DMS 273 treated with DMSO at 0.1 percent for 48 hours (cell line): ENCODE measurements around the gene IRF7.
"Not testable (repeated sequence)": the region's sequence is repeated elsewhere in the genome, so short reads cannot be mapped to it uniquely, and the experiment has no call there.

ENCODE experiments used
- DNase-seq: peaks from one replicate; lab custom pipeline; 2025; lab: John Stamatoyannopoulos, UW

Gene IRF7

GRCh38 chr11:615504-616319, at the start of gene IRF7:
Gene IRF7 (minus strand): TSS chr11:615950. CDS start chr11:615364, 586 bp downstream.
- no peak for DNase-seq

GRCh38 chr11:665062-665703, 49.4 kb upstream of the IRF7 start:
- no peak for DNase-seq

DNA sequence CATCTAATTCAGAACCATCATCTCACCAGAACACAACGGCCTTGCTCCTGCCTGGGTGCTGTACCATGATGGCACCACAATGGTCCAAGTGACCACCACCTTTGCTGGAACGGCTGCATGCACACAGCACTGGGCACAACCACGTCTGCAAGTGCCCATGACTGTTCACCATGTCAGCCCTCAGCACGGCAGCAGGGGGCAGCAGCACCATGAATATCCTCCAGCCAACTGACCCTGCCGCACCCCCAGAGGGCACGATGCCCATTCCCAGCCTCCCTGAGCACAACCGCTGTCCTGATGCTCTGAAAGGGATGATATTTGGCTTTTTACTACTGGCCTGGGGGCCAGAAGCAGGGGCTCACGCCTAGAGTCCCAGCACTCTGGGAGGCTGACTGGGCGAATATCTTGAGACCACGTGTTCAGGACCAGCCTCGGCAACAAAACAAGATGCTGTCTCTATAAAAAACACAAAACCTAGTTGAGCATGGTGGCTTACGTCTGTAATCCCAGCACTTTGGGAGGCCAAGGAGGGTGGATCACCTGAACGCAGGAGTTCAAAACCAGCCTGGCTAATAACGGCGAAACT, 47.0 kb upstream of the IRF7 start:
- no peak for DNase-seq

DNA sequence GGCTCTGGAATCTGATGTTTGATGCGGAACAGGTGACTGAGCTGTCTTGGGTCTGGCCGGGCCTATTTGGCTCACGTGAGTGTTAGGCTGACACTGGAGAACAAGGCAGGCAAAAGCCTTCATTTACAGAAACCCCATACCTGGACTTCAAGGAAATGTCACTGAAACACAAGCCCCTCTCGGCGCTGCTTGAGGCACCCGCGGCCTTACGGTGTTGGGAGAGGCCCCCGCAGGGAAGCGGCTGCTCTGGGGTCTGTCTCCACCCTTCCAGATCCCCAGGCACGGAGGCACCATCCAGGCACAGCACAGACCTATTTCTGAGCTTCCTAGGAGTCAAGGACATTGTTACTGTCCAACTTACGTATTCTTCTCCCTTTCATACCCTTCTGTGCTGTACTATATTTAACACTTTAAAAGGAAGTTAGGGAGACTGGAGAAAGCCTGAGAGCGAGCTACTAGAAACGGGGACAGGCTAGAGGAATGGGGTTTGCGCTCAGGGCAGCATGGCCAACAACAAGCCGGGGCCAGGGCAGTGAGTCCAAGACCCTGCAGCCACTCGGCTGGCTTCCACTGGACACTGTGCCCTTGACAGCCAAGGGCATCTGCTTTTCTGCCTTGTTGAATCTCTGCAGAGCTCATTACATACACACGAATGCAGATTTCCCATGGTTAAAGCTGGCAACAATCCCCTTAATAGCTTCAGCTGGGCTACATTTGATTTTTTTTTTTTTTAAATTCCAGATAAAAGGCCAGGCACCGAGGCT, 45.1 kb upstream of the IRF7 start:
- DNase-seq: no peak

DNA sequence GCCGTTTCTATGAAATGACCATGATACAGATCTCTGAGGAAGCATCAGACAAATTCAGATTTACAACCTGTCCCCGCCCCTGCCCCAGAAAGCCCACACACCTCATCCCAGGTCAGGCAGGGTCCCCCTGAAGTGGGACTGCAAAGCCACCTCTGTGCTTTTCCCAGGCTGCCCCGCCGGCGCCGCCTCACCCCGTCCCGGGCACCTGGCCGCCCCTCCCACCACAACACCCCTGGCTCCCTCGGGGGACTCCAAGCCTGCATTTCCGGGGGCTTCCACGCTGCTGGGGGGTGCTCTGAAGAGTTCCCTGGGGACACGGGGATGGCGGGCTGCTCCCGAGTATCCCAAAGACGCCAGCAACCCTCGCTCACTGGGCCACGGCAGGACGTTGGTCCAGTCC, 44.5 kb upstream of the IRF7 start:
- no peak for DNase-seq

DNA sequence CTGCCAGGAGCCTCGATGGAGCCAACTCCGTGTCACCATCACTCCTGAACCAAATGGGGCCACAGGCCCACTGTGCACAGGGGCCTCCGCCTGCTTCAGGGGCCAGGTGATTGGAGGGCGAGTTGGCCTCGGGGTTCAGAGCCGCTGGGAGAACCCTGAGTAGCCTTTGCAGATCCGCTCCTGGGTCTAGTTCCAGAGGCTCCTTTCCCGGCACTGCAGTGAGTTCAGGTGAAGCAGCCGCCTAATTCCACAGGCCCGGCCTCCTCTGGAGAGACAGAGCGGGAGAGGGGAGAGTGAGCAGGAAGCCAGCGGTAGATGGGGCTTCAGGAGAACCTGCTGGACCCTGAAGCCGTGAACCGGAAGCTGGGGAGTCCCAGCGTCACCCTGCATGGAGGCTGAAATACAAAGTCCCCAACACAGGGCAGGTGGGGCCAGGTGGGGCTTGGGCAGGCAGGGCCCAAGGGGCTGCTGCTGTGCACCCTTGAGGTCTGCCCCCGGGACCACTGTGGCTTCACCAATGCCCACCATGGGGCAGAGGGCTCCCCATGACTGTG, 43.9 kb upstream of the IRF7 start:
- no peak for DNase-seq

DNA sequence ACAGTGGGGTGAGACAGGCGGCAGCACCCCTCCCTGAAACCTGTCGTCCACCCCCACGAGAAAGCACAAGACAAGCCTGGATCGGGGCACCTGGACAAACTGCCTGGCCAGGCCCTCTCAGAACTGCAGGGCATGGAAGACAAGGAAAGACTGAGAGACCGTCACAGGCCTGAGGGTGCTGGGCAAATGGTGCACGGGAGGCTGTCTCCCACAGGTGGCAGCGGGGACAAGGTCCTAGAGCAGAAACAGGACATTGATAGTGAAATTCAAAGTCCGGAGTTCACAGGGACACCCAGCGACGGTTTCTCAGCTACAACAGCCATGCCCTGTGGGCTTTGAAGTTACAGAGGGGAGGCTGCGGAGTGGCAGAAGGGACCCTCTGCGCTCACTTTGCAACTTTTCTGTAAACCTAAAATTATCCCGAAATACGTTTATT, 42.0 kb upstream of the IRF7 start:
- DNase-seq: no peak

GRCh38 chr11:656866-657265, 41.1 kb upstream of the IRF7 start:
- DNase-seq: no peak

DNA sequence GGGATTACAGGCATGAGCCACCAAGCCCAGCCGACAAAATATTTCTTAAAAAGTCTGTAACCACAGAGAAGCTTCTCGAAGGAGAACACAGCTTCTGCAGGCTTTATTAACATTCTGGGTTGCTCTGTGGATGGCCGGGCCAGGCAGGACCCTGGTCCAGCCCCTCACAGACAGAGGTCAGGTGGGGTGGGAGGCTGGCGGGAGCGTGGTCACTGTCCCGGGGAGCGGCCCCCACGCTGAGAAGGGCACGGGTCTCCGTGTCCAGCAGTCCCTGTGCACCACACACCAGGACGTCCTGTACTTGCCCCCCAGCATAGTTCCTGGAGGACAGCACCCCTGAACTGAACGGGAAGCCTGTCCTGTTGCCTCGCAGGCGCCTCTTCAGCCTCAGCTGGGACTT, 40.7 kb upstream of the IRF7 start:
- DNase-seq: no peak

DNA sequence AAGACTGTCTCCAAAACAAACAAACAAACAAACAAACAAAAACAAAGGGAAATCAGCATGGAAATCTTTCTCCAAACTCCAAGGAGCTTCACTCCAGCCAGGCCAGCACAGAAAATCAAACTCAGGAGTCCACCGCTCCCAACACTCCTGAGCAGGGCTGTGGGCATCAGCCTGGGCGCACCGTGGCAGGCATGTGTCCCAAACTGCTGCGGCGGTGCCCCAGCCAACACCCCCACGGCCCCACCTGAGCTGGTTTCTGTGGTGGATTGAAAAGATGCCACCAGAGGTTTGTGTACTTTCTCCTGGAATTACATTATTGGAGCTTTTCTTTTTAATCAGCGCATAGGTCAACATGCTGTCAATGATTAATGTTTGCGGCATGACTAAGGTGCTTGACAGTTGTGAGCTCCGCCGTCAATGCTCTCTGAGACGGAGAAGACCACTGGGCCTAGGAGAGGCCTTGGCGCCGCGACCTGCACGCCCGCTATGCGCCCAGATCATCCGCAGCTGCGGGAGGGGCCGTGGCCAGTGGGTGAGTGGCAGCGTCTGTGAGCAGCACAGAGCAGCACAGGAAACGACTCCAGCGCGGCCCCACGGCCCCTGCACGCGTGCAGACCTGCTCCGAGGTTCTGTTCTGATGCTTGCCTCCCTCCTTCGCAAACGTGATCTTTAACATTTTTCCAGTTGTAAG, 39.4 kb upstream of the IRF7 start:
- no peak for DNase-seq

DNA sequence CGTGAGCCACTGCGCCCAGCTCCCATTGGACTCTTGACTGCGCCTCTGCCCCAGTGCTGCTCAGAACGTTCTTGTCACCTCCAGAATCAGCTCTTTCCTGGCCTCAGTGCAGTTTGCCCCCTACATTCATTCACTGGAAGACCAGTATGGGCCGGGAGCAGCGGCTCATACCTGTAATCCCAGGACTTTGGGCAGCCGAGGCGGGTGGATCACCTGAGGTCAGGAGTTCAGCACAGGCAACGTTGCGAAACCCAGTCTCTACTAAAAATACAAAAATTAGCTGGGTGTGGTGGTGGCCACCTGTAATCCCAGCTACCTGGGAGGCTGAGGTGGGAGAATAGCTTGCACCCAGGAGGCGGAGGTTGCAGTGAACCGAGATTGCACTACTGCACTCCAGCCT, 38.7 kb upstream of the IRF7 start:
- not testable (repeated sequence) for DNase-seq

- DNase-seq: no peak
These were observed 38.1 kb upstream of the IRF7 start for GRCh38 chr11:653837-654236.

- DNase-seq: not testable (repeated sequence)
These were observed 37.4 kb upstream of the IRF7 start for GRCh38 chr11:653136-653535.

- no peak for DNase-seq
These were observed 34.7 kb upstream of the IRF7 start for GRCh38 chr11:650482-650881.

DNA sequence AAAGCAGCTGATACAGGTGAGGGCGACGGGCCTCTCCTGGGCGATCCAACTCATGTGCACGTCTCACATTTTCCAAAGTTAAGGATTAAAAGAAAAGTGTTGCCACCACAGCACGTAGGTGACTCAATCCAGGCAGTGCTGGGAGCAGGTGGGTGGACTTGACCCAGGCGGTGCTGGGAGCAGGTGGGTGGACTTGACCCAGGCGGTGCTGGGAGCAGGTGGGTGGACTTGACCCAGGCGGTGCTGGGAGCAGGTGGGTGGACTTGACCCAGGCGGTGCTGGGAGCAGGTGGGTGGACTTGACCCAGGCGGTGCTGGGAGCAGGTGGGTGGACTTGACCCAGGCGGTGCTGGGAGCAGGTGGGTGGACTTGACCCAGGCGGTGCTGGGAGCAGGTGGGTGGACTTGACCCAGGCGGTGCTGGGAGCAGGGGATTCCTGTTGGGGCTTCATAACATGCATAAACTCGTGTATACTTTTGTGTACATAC, 32.0 kb upstream of the IRF7 start:
- not testable (repeated sequence) for DNase-seq

DNA sequence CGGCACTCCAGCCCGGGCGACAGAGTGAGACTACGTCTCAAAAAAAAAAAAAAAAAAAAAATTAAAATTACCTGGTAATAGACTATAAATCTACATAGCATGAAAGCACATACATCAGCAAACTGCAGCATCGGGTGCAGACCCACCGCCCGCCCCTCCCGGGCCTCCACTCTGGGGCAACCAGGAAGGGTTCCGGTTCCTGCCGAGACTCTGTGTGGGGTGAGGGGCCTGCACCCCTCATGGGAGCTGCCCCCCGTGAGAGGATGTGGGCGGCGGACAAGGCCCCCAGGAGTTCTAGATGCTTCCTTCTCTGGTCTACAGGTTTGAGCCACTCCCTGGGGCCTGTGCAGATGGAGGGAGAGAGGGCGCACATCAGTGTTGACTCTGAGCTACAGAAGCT, 30.5 kb upstream of the IRF7 start:
- no peak for DNase-seq

- DNase-seq: no peak
These were observed 29.8 kb upstream of the IRF7 start for GRCh38 chr11:645536-645935.

DNA sequence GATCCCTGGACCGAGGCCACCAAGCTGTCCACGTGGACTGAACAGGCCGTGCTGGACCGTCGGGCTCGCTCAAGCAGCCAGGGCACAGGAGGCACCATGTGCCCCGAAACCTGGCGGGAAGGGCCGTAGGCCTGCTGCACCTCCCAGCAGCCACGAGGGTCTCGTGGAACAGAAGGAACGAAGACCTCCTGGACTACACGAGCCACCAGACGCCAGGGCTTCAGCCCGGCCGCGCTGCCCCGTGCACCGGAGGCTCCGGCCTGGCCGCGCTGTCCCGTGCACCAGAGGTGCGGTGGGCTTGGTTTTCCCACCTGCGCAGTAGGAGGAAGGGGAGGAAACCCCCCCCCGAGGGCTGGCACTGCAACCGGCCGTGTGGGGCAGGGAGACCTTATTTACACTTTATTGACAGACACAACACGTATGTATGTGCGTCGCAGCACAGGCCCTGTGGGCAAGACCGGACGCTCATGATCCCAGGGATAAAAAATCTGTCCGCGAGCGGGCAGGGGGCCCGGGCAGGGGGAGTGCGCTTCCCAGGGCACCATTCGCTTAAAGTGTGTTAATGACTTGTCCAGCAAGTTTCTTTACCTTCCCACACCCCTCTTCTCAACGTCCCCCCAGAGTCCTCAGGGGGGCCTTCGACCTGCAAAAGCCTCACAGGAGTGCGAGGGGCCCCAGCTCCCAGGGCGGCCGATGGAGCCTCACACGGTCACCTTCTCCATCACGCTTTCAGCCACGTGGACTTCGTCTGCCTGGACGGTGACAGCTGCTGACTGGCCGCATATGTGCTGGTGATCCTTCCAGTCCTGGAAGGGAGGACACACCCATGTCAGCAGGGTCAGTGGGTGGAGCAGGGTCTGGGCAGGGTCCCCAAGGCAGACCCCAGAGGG, 28.3 kb upstream of the IRF7 start:
- DNase-seq: no peak

DNA sequence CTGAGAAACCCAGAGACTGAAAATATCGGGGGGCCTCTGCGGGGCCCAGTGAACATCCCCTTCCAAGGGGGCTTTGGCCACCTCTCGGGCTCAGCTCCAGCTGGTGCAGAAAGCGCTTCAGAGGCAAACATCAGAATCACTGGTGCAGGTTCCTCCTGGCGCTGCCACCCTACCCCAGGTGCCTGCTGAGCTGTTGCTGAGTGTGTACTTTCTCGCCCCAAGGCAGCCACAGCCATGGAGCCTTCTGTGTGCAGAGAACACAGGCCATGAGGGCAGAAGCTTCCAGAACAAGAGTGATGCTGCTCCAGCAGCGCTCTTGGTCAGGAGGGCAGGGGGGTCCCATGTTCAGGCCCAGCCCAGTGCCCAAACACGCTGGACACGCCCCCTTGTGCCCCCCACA, 27.6 kb upstream of the IRF7 start:
- DNase-seq: no peak

DNA sequence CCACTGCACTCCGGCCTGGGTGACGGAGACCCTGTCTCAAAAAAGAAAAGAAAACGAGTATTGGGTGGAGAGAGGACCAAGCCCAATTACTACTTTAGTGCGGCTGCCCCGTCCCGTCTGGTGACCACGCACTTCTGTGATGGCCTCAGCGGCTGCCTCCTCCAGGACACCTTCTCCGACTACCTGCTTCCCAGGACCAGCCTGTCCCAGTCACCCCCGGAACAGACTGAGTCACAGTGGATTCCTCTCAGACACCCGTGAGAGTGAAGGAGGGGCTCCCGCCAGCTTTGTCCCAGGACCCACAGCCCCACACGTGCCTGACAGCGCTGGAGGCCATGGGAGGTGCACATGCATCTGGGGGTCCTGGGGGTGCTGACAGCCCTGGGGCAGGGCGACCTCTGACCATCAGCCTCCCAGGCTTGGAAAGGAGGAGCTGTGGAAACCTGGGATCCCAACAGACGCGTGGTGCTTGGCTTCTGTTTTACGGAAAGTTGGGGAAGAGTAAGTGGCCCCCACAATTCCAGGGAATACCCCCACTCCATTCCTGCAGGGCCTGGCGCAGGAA, 26.1 kb upstream of the IRF7 start:
- DNase-seq: no peak
